ENCODE measurements around the gene ATP8B4.

DNA sequence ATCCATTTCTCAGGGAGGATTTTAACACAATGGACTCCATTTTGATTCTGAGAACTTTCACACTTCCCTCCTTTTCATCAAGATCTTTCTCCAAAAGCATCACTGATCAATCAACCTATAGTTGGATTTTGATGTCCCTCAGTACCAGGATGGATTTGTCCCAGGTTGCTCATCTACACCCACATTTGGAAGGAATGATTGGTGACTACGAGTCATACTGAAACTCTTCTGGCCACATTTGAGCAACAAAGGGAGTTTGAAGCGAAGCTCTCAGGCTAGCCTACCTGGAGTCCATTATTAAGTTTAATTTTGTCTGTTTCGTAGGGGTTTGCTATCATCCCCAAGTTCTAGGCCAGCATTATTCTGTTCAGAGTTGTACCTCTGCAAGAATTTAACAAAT lies 31.3 kb upstream of the ATP8B4 start:
- TF ChIP-seq, protein P1, sequence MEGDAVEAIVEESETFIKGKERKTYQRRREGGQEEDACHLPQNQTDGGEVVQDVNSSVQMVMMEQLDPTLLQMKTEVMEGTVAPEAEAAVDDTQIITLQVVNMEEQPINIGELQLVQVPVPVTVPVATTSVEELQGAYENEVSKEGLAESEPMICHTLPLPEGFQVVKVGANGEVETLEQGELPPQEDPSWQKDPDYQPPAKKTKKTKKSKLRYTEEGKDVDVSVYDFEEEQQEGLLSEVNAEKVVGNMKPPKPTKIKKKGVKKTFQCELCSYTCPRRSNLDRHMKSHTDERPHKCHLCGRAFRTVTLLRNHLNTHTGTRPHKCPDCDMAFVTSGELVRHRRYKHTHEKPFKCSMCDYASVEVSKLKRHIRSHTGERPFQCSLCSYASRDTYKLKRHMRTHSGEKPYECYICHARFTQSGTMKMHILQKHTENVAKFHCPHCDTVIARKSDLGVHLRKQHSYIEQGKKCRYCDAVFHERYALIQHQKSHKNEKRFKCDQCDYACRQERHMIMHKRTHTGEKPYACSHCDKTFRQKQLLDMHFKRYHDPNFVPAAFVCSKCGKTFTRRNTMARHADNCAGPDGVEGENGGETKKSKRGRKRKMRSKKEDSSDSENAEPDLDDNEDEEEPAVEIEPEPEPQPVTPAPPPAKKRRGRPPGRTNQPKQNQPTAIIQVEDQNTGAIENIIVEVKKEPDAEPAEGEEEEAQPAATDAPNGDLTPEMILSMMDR (IDR thresholded peaks at IDR 0.05) = no peak
- TF ChIP-seq POLR2A (IDR thresholded peaks at IDR 0.05) = no peak

Data from uterus (tissue), 2 donors.